ENCODE measurements around the gene ETV6.

ETV6 gene

GRCh38 chr12:11786638-11787365 lies 137.3 kb downstream of the ETV6 start:
- DNase-seq = no peak

- DNase-seq = no peak
Observed at GRCh38 chr12:11787437-11787836, 138.0 kb downstream of the ETV6 start.

GRCh38 chr12:11787933-11788849 lies 138.7 kb downstream of the ETV6 start:
- no peak for DNase-seq

- DNase-seq = no peak
Observed at GRCh38 chr12:11793921-11794710, 144.6 kb downstream of the ETV6 start.

GRCh38 chr12:11794751-11795150 lies 145.3 kb downstream of the ETV6 start:
- DNase-seq = no peak

- DNase-seq = no peak
Observed at GRCh38 chr12:11795192-11795912, 145.9 kb downstream of the ETV6 start.

GRCh38 chr12:11795913-11796459 lies 146.5 kb downstream of the ETV6 start:
- no peak for DNase-seq

- no peak for DNase-seq
Observed at GRCh38 chr12:11797317-11797913, 147.9 kb downstream of the ETV6 start.

- DNase-seq = no peak
Observed at GRCh38 chr12:11798006-11798708, 148.7 kb downstream of the ETV6 start.

GRCh38 chr12:11798856-11799501 lies 149.5 kb downstream of the ETV6 start:
- no peak for DNase-seq

GRCh38 chr12:11799502-11799873 lies 150.0 kb downstream of the ETV6 start:
- no peak for DNase-seq

GRCh38 chr12:11801643-11802042 lies 152.2 kb downstream of the ETV6 start:
- DNase-seq = no peak

- DNase-seq = no peak
Observed at GRCh38 chr12:11804130-11804529, 154.7 kb downstream of the ETV6 start.

GRCh38 chr12:11805043-11805442 lies 155.6 kb downstream of the ETV6 start:
- no peak for DNase-seq

GRCh38 chr12:11805680-11806079 lies 156.2 kb downstream of the ETV6 start:
- no peak for DNase-seq

GRCh38 chr12:11807458-11807857 lies 158.0 kb downstream of the ETV6 start:
- peak; percentile 68 for DNase-seq

- no peak for DNase-seq
Observed at GRCh38 chr12:11808931-11809330, 159.5 kb downstream of the ETV6 start.

- no peak for DNase-seq
Observed at GRCh38 chr12:11810206-11810545, 160.7 kb downstream of the ETV6 start.

GRCh38 chr12:11811008-11811407 lies 161.5 kb downstream of the ETV6 start:
- no peak for DNase-seq

- DNase-seq = no peak
Observed at GRCh38 chr12:11812241-11812585, 162.7 kb downstream of the ETV6 start.
